ENCODE measurements around the gene CERS5. TPM values are rescaled to one million over a fixed set of nuclear protein-coding genes. Genes with fewer than 3 reads are reported as not detected.

CERS5 gene
- total RNA-seq, 4 donors from 2014 or later = 13.0 to 27.5 (median 21.2) TPM

GRCh38 chr12:50083301-50083700 lies 83.9 kb downstream of the CERS5 start:
- peaks cover 10 to 44% (median 10%) of the 10 kb centered on the region in 3 donors for H3K4me1 ChIP-seq
- 83 to 100% methylated on average over 1 of the region's 1 CpG for WGBS, 2 donors
- no peak for DNase-seq
- H3K4me3 ChIP-seq = no peak overlapping the region
- TF ChIP-seq POLR2A (IDR thresholded peaks at IDR 0.05) = no peak
- TF ChIP-seq CTCF (IDR thresholded peaks at IDR 0.05) = no peak
- H3K36me3 ChIP-seq = peaks cover 0 to 19% (median 0%) of the 10 kb centered on the region in 3 donors
- H3K27ac ChIP-seq = no peak overlapping the region
- no peaks in the 10 kb centered on the region for H3K9me3 ChIP-seq
- peaks cover 0 to 2% (median 0%) of the 10 kb centered on the region in 4 donors for H3K27me3 ChIP-seq
- intact Hi-C loops (cut with DNase I) = loop anchor here (10.0 kb wide), 1 partner anchor 92 kb away; no protein-coding TSS in a partner anchor

GRCh38 chr12:50082644-50083043 lies 84.5 kb downstream of the CERS5 start:
- Histone ChIP-seq H3K4me1 (peaks cover 10 to 37% (median 10%) of the 10 kb centered on the region in 3 donors), H3K4me3 (no peak overlapping the region)
- 71 to 85% methylated on average over 3 to 6 of the region's 7 CpGs for WGBS, 2 donors

GRCh38 chr12:50081096-50081808 lies 85.9 kb downstream of the CERS5 start:
- WGBS, 2 donors = 55 to 58% methylated on average over 11 to 15 of the region's 46 CpGs
- no peak for DNase-seq
- H3K4me3 ChIP-seq = no peak overlapping the region

More at GRCh38 chr12:50082644-50083043, 84.5 kb downstream of the CERS5 start:
- intact Hi-C loops (cut with DNase I) = loop anchor here (10.0 kb wide), 1 partner anchor 92 kb away; no protein-coding TSS in a partner anchor
- Histone ChIP-seq H3K36me3 (peaks cover 0 to 12% (median 0%) of the 10 kb centered on the region in 3 donors), H3K27ac (no peak overlapping the region), H3K27me3 (peaks cover 0 to 6% (median 0%) of the 10 kb centered on the region in 4 donors), H3K9me3 (no peaks in the 10 kb centered on the region)
- TF ChIP-seq CTCF (IDR thresholded peaks at IDR 0.05) (no peak), POLR2A (IDR thresholded peaks at IDR 0.05) (no peak)
- DNase-seq = no peak

GRCh38 chr12:50079771-50080170 lies 87.4 kb downstream of the CERS5 start:
- intact Hi-C loops (cut with DNase I) = loop anchor here (10.0 kb wide), 1 partner anchor 95 kb away; no protein-coding TSS in a partner anchor
- WGBS, 2 donors = 57 to 86% methylated on average over 1 to 4 of the region's 5 CpGs
- TF ChIP-seq CTCF (IDR thresholded peaks at IDR 0.05) (no peak), POLR2A (IDR thresholded peaks at IDR 0.05) (no peak)
- H3K27ac ChIP-seq = no peak overlapping the region
- H3K36me3 ChIP-seq = no peaks in the 10 kb centered on the region
- H3K27me3 ChIP-seq = peaks cover 0 to 6% (median 0%) of the 10 kb centered on the region in 4 donors
- H3K9me3 ChIP-seq = no peaks in the 10 kb centered on the region
- DNase-seq = no peak
- no peak overlapping the region for H3K4me3 ChIP-seq
- peaks cover 0 to 22% (median 8%) of the 10 kb centered on the region in 3 donors for H3K4me1 ChIP-seq

More at GRCh38 chr12:50081096-50081808, 85.9 kb downstream of the CERS5 start:
- H3K9me3 ChIP-seq = no peaks in the 10 kb centered on the region
- H3K4me1 ChIP-seq = peaks cover 10 to 23% (median 10%) of the 10 kb centered on the region in 3 donors
- no peak for TF ChIP-seq CTCF (IDR thresholded peaks at IDR 0.05)
- no peak for TF ChIP-seq POLR2A (IDR thresholded peaks at IDR 0.05)
- peaks cover 0 to 6% (median 0%) of the 10 kb centered on the region in 4 donors for H3K27me3 ChIP-seq
- intact Hi-C loops (cut with DNase I) = loop anchor here (10.0 kb wide), 1 partner anchor 94 kb away; no protein-coding TSS in a partner anchor
- no peaks in the 10 kb centered on the region for H3K36me3 ChIP-seq
- H3K27ac ChIP-seq = no peak overlapping the region

Other genes with a start within 250 kb of the CERS5 start
- not detected for gene AQP2, start 216.6 kb downstream of the CERS5 start, total RNA-seq
- gene AQP5, start 205.5 kb downstream of the CERS5 start, total RNA-seq = 10 to 100 TPM in 3 of 4 donors, 1 to 10 TPM in 1; 4.7 to 42.2 (median 18.6) TPM
- not detected for gene AQP6, start 194.4 kb downstream of the CERS5 start, total RNA-seq
- gene RACGAP1, start 141.9 kb downstream of the CERS5 start, total RNA-seq = 10 to 100 TPM; 20.1 to 44.7 (median 33.6) TPM
- gene ASIC1, start 109.8 kb downstream of the CERS5 start, total RNA-seq = 1 to 10 TPM; 1.5 to 5.7 (median 2.6) TPM
- 10 to 100 TPM; 34.5 to 67.8 (median 46.5) TPM for gene SMARCD1, start 82.0 kb downstream of the CERS5 start, total RNA-seq
- gene GPD1, start 63.4 kb downstream of the CERS5 start, total RNA-seq = under 1 TPM in 3 of 4 donors, not detected in 1; 0.38 to 0.53 (median 0.44) TPM
- 10 to 100 TPM; 32.1 to 68.7 (median 53.5) TPM for gene COX14, start 55.1 kb downstream of the CERS5 start, total RNA-seq
- 10 to 100 TPM; 48.0 to 70.0 (median 62.7) TPM for gene LIMA1, start 116.2 kb upstream of the CERS5 start, total RNA-seq
- gene FAM186A, start 229.2 kb upstream of the CERS5 start, total RNA-seq = not detected
- gene LARP4, start 233.5 kb upstream of the CERS5 start, total RNA-seq = 10 to 100 TPM; 22.7 to 36.0 (median 29.6) TPM

Data from esophagus squamous epithelium (tissue), 5 donors.